Uterus (tissue), 2 donors: ENCODE results near the gene HNRNPM.

ENCODE experiments used
- CTCF ChIP-seq, 4 experiments: fragments of 200-600 bp in 2 of 4; fragments of 450-650 bp in 2 of 4; sonication (generic) in 2 of 4; IDR thresholded peaks; one replicate each; pipeline ENCODE4 v1.5.1; 2016 to 2019; ENCODE audit warnings: antibody characterized with exemption in 4 of 4, mild to moderate bottlenecking in 2 of 4, moderate library complexity in 1 of 4
- POLR2A ChIP-seq, 2 donors: fragments of 450-650 bp; IDR thresholded peaks; one replicate each; pipeline ENCODE4 v1.6.1; 2016; ENCODE audit warnings: antibody characterized with exemption in 2 of 2, mild to moderate bottlenecking in 1 of 2, moderate library complexity in 1 of 2

GRCh38 chr19:8469613-8470368 lies 25.0 kb downstream of the HNRNPM start:
- TF ChIP-seq CTCF (IDR thresholded peaks at IDR 0.05) (no peak), POLR2A (IDR thresholded peaks at IDR 0.05) (no peak)
